NT2/D1 (cell line): ENCODE results near the gene POU3F2.
A peak's percentile ranks its signal among the peaks of the same experiment; 100 is the strongest.

ENCODE experiments used
- DNase-seq: peaks from one replicate; pipeline ENCODE4 v3.0.0-alpha.2; 2011; ENCODE audit warnings: low read depth, low spot score
- H3K27me3 ChIP-seq: 2 replicates; pipeline ENCODE4 v1.6.0; 2011; ENCODE audit warnings: mild to moderate bottlenecking; ENCODE audit not compliant: insufficient read length, insufficient read depth
- H3K36me3 ChIP-seq: 2 replicates; pipeline ENCODE4 v1.6.1; 2011; ENCODE audit warnings: mild to moderate bottlenecking, low read length, mixed read lengths; ENCODE audit not compliant: insufficient read depth, insufficient read length
- H3K4me1 ChIP-seq: 2 replicates; pipeline ENCODE4 v1.5.1; 2011; ENCODE audit not compliant: insufficient read depth, insufficient read length
- H3K4me3 ChIP-seq: 2 replicates; pipeline ENCODE4 v1.5.1; 2011; ENCODE audit warnings: low read depth; ENCODE audit not compliant: insufficient read length
- H3K9ac ChIP-seq: 2 replicates; pipeline ENCODE4 v1.6.0; 2011; ENCODE audit warnings: low read depth; ENCODE audit not compliant: insufficient read length
- H3K9me3 ChIP-seq: 2 replicates; pipeline ENCODE4 v1.5.1; 2011; ENCODE audit warnings: mild to moderate bottlenecking, low read length; ENCODE audit not compliant: insufficient read depth
- SUZ12 ChIP-seq: IDR thresholded peaks from 2 replicates; pipeline ENCODE4 v1.6.1; 2011; ENCODE audit not compliant: insufficient read length, insufficient read depth; ENCODE audit errors: extremely low read depth
- YY1 ChIP-seq: IDR thresholded peaks from 2 replicates; pipeline ENCODE4 v1.6.1; 2011; ENCODE audit not compliant: insufficient read length, insufficient read depth
- ZNF274 ChIP-seq: IDR thresholded peaks from 2 replicates; pipeline ENCODE4 v1.6.1; 2011; ENCODE audit warnings: mild to moderate bottlenecking, low read depth, low read length

POU3F2 gene

GRCh38 chr6:98831057-98831958 is 3.1 kb upstream of the POU3F2 start:
- Histone ChIP-seq H3K4me1 (peaks cover 10% of the 10 kb centered on the region), H3K9me3 (no peaks in the 10 kb centered on the region), H3K9ac (no peak overlapping the region), H3K27me3 (peaks cover 90% of the 10 kb centered on the region), H3K36me3 (no peaks in the 10 kb centered on the region), H3K4me3 (peak overlapping the region; percentile 24)
- no peak for DNase-seq
- TF ChIP-seq SUZ12 (peak; percentile 67), ZNF274 (no peak)

DNA sequence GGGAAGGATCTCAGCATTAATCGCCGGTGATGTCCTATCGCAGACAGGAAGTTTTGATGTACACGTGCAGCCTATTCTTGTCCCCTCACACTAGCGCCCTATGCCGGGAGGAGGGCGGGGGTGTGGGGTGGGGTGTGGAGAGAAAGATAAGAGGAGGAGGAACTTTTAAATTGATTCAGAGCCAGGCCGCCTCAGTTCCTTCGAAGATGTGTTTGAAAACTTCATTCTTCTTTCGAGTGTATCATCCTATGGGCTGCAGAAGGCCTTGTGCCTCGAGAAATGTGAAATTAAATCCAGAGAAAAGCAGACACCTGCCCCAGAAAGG is 2.5 kb upstream of the POU3F2 start:
- Histone ChIP-seq H3K9me3 (no peaks in the 10 kb centered on the region), H3K4me3 (peak overlapping the region; percentile 24), H3K36me3 (no peaks in the 10 kb centered on the region), H3K9ac (no peak overlapping the region), H3K27me3 (peaks cover 90% of the 10 kb centered on the region), H3K4me1 (peaks cover 10% of the 10 kb centered on the region)
- DNase-seq, result no peak
- TF ChIP-seq SUZ12 (no peak), ZNF274 (no peak), YY1 (no peak)

DNA sequence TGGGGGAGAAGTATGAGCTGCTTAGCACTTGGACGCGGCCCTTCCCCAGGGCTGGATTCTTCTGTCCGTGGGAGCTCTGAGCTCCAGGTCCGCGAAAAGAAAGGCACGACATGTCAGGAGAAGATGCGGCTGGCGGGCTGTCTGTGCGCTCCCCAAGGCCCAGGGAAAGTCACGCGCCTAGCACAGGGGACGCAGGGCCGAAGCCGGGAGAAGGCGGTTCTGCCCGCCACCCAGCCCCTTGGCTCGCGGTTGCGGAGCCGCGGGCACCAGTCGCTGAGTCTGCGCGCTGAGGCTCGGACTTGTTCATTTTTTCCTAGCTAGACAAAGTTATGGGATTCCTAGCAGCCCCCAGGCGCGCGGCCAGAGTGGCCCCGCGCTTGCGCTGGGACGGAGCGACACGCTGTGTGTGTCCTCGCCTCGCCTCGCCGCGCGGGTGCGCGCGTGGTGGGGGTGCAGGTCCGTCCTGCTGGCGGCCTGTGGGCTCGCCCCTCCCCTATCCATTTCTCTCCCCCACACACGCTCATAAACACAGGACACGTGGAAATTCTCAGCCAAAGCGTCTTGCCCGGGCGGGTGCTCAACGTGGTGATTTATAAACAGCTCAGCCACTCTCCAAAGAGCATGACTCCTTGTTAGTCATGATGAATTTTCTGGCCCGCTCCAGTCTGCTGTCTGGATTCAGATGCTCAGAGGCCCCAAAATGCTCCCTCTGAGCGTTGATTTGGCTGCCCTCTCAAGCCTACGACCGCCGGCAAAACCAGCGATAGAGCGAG is 1.9 kb upstream of the POU3F2 start:
- TF ChIP-seq SUZ12, result peak; percentile 83
- TF ChIP-seq YY1, result no peak
- H3K27me3 ChIP-seq, result peaks cover 90% of the 10 kb centered on the region
- peak overlapping the region; percentile 42 for H3K9ac ChIP-seq

GRCh38 chr6:98833057-98833306 is 1.4 kb upstream of the POU3F2 start:
- no peaks in the 10 kb centered on the region for H3K9me3 ChIP-seq
- no peaks in the 10 kb centered on the region for H3K36me3 ChIP-seq
- peak overlapping the region; percentile 34 for H3K4me3 ChIP-seq
- H3K4me1 ChIP-seq, result peaks cover 10% of the 10 kb centered on the region
- no peak for DNase-seq
- H3K9ac ChIP-seq, result no peak overlapping the region
- peaks cover 90% of the 10 kb centered on the region for H3K27me3 ChIP-seq
- TF ChIP-seq SUZ12 (peak; percentile 70), YY1 (no peak), ZNF274 (no peak)

More for the DNA sequence above, 1.9 kb upstream of the POU3F2 start:
- Histone ChIP-seq H3K4me3 (peak overlapping the region; percentile 34), H3K4me1 (peaks cover 10% of the 10 kb centered on the region), H3K36me3 (no peaks in the 10 kb centered on the region), H3K9me3 (no peaks in the 10 kb centered on the region)
- DNase-seq, result no peak

- TF ChIP-seq SUZ12 (no peak), ZNF274 (no peak)
- DNase-seq, result no peak
- H3K9ac ChIP-seq, result no peak overlapping the region
Measured at GRCh38 chr6:98833307-98834059, 891 bp upstream of the POU3F2 start.

DNA sequence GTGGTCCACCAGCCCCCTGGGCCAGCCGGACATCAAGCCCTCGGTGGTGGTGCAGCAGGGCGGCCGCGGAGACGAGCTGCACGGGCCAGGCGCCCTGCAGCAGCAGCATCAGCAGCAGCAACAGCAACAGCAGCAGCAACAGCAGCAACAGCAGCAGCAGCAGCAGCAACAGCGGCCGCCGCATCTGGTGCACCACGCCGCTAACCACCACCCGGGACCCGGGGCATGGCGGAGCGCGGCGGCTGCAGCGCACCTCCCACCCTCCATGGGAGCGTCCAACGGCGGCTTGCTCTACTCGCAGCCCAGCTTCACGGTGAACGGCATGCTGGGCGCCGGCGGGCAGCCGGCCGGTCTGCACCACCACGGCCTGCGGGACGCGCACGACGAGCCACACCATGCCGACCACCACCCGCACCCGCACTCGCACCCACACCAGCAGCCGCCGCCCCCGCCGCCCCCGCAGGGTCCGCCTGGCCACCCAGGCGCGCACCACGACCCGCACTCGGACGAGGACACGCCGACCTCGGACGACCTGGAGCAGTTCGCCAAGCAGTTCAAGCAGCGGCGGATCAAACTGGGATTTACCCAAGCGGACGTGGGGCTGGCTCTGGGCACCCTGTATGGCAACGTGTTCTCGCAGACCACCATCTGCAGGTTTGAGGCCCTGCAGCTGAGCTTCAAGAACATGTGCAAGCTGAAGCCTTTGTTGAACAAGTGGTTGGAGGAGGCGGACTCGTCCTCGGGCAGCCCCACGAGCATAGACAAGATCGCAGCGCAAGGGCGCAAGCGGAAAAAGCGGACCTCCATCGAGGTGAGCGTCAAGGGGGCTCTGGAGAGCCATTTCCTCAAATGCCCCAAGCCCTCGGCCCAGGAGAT is 1.0 kb downstream of the POU3F2 start:
- Histone ChIP-seq H3K36me3 (no peaks in the 10 kb centered on the region), H3K27me3 (peaks cover 91% of the 10 kb centered on the region), H3K9ac (no peak overlapping the region), H3K4me3 (peak overlapping the region; percentile 40), H3K9me3 (no peaks in the 10 kb centered on the region), H3K4me1 (peaks cover 10% of the 10 kb centered on the region)
- TF ChIP-seq YY1 (no peak), ZNF274 (no peak), SUZ12 (no peak)
- no peak for DNase-seq

More at GRCh38 chr6:98833307-98834059, 891 bp upstream of the POU3F2 start:
- Histone ChIP-seq H3K4me3 (peak overlapping the region; percentile 34), H3K4me1 (peaks cover 10% of the 10 kb centered on the region), H3K27me3 (peaks cover 90% of the 10 kb centered on the region), H3K36me3 (no peaks in the 10 kb centered on the region), H3K9me3 (no peaks in the 10 kb centered on the region)
